ENCODE results near the gene GSG1L.

DNA sequence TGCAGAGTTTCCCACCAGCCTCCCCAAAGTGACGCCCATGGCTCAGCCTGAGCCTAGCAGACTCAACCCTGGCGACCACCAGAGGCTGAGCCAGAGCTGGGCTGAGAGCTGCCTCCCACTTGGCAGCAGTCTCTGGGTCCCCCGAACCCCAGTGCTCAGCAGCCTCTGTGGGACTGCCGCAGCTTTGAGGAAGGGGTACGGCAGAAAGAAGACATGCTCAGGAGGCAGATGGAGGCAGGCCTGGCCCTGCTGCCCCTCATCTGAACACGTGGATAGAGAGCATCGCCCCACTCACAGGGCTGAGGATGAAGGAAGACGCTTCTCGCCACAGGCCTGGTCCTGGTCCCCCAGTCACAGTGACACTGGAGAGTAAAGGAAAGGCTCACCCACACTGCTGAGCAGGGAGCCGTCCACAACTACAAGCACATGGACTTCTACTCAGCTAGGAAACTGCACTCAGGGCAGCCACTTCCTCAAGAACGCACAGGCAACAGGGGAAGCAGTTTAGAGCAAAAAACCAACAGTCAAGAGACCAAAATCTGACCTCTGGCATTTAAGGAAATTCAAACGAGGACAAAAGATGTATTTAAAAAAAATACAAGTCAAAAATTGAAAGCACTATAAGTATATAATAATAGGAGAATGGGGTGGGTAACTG, 45.2 kb upstream of the GSG1L start:
- TF ChIP-seq, protein P1, sequence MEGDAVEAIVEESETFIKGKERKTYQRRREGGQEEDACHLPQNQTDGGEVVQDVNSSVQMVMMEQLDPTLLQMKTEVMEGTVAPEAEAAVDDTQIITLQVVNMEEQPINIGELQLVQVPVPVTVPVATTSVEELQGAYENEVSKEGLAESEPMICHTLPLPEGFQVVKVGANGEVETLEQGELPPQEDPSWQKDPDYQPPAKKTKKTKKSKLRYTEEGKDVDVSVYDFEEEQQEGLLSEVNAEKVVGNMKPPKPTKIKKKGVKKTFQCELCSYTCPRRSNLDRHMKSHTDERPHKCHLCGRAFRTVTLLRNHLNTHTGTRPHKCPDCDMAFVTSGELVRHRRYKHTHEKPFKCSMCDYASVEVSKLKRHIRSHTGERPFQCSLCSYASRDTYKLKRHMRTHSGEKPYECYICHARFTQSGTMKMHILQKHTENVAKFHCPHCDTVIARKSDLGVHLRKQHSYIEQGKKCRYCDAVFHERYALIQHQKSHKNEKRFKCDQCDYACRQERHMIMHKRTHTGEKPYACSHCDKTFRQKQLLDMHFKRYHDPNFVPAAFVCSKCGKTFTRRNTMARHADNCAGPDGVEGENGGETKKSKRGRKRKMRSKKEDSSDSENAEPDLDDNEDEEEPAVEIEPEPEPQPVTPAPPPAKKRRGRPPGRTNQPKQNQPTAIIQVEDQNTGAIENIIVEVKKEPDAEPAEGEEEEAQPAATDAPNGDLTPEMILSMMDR (conservative IDR thresholded peaks at IDR 0.05) = no peak
- TF ChIP-seq EZH2 (IDR thresholded peaks at IDR 0.05; ENCODE audit: low read depth) = no peak

Measured in PC-9 (cell line).